ENCODE measurements around the gene SLC39A11.
"Not testable (repeated sequence)": the region's sequence is repeated elsewhere in the genome, so short reads cannot be mapped to it uniquely, and the experiment has no call there.

The SLC39A11 gene

GRCh38 chr17:72778169-72779151, 314.0 kb downstream of the SLC39A11 start:
- no peak overlapping the region for H3K4me3 ChIP-seq (ENCODE audit: low read length)
- no peak for DNase-seq (ENCODE audit: low read depth)
- no peak for TF ChIP-seq CTCF (conservative IDR thresholded peaks at IDR 0.05; ENCODE audit: low read depth, low read length)

DNA sequence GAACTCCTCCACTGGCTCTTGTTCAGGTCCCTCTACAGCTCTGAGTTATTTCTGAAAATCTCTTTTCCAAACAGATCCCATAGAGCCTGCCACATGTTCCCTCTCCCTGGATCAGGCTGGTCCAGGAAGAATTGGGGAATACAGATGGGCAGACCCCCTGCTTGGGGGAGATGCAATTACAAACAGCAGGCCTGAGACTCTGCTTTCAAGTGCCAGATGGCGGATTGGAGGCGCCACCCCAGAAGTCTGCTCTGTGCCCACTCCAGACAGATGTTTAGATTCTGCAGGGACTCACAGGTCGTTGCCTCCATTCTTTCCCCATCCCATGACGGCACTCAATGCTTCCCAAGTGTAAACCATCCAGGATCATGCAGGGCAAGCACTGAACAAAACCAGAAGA, 316.6 kb downstream of the SLC39A11 start:
- DNase-seq (ENCODE audit: low read depth) = no peak
- no peak for TF ChIP-seq CTCF (conservative IDR thresholded peaks at IDR 0.05; ENCODE audit: low read depth, low read length)
- no peak overlapping the region for H3K4me3 ChIP-seq (ENCODE audit: low read length)

DNA sequence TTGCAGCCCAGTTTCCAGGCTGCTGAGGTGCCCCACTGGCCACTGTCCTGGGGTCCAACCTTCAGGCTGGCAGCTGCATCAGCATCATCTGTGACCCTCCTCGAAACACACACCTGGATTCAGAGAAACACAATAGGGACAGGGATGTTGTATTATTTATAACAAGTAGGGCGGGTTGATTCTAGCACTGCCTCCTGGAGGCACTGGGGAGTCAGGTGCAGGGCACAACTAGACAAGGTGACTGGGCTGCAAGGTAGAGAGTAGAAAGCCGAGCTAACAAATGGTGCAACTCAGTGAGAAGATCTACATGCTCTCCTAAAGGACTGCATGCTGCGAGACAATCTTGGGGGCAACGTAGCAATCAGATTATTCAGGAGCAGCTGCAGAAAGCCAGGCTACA, 317.3 kb downstream of the SLC39A11 start:
- H3K4me3 ChIP-seq (ENCODE audit: low read length) = no peak overlapping the region
- DNase-seq (ENCODE audit: low read depth) = no peak
- TF ChIP-seq CTCF (conservative IDR thresholded peaks at IDR 0.05; ENCODE audit: low read depth, low read length) = no peak

DNA sequence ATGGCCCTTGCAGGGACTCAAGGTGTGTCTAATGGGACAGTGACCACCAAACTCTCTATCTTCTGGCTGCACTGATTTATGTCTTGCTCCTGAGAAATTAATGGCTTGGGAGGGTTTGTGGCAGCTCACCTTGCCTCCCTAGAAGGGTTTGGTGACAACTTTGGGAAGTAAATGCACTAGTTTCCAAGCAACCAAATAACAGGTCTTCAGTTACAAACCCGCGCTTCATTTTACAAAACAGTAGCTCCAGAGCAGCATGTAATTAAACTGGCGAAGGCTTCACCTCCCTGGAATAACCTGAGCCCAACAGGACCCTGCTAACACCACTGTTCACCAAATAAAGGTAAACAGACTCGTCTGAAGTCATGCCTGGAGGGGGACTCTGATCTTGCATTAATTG, 318.3 kb downstream of the SLC39A11 start:
- H3K4me3 ChIP-seq (ENCODE audit: low read length) = no peak overlapping the region
- DNase-seq (ENCODE audit: low read depth) = no peak
- TF ChIP-seq CTCF (conservative IDR thresholded peaks at IDR 0.05; ENCODE audit: low read depth, low read length) = no peak

DNA sequence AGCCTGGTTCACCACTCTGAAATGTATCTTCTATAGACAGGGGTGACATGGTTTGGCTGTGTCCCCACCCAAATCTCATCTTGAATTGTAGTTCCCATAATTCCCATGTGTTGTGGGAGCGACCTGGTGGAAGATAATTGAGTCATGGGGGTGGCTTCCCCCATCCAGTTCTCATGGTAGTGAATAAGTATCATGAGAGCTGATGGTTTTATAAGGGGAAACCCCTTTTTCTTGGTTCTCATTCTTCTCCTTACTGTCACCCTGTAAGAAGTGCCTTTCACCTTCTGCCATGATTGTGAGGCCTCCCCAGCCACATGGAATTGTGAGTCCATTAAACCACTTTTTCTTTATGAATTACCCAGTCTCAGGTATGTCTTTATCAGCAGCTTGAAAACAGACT, 319.3 kb downstream of the SLC39A11 start:
- H3K4me3 ChIP-seq (ENCODE audit: low read length); DNase-seq (ENCODE audit: low read depth): not testable (repeated sequence)

DNA sequence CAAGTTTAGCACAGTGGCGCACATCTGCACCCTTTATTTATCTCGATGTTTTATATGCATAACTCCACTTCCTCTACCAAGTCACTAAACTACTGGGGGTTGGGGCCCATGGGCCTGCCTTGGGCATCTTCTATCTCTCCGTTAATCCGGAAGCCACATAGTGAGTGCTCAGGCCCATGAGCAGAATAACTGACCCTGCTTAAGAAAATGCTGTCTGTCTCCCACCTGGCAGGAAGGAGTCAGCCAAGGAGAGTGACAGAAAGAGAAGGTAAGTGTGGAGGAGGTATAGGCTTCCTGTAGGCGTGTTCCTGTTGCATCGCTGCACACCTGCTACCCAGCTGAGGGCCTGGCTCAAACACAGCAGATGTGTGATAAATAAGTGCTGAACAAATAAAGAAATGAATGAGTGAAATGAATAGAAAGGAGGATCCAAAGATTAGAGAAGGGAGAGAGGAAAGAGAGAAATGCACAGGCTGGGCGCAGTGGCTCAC, 320.1 kb downstream of the SLC39A11 start:
- H3K4me3 ChIP-seq (ENCODE audit: low read length) = no peak overlapping the region
- no peak for TF ChIP-seq CTCF (conservative IDR thresholded peaks at IDR 0.05; ENCODE audit: low read depth, low read length)
- DNase-seq (ENCODE audit: low read depth) = no peak

- DNase-seq (ENCODE audit: low read depth) = no peak
Observed at GRCh38 chr17:72771734-72772133, 320.8 kb downstream of the SLC39A11 start.

More at GRCh38 chr17:72771734-72772133, 320.8 kb downstream of the SLC39A11 start:
- TF ChIP-seq CTCF (conservative IDR thresholded peaks at IDR 0.05; ENCODE audit: low read depth, low read length) = no peak
- no peak overlapping the region for H3K4me3 ChIP-seq (ENCODE audit: low read length)
